ENCODE data around the gene TOR1AIP2. TPM values are rescaled to one million over a fixed set of nuclear protein-coding genes. Genes with fewer than 3 reads are reported as not detected.

The TOR1AIP2 gene
- 10 to 100 TPM; 32.8 to 39.6 (median 36.4) TPM for polyA plus RNA-seq (ENCODE audit: insufficient read length in 4 of 4)

DNA sequence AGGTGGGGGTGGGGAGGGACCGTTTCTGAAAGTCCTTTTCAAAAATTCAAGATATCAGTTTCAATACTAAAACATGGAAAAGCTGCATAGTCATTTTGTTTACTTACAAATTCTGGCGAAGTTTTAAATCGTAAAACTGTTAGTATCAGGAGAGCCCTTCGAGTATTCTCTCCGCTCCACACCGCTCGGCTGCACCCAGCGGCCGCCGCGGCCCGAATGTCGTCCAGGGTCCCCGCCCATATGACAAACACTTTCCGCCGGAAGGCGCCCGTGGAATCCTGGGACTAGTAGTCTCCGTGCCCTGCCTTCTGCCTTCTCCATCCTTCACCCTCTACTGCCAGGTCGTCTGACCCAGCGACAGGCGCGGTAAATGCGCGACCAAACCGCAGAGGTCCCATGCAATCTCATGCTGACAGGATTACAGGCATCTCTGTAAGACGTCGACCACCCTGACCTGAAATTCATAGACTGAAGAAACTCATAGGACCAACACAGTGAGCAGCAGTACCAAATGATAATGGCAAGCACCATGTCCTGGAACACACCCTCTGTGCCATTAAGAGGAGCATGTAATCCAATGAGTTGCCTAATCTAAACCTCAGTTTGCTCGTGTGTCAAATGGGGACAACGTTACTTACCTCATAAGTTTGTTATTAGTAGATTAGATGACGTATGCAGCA lies at the start of gene TOR1AIP2:
Gene TOR1AIP2 (minus strand): TSS at position 218 of the 680 bp plus-strand sequence. CDS start 25,138 bp downstream, outside the sequence.
- peak in 3 of 4 donors; percentile 69 to 75 (median 73) for DNase-seq (ENCODE audit: low read depth in 4 of 4, low spot score in 3 of 4)

DNA sequence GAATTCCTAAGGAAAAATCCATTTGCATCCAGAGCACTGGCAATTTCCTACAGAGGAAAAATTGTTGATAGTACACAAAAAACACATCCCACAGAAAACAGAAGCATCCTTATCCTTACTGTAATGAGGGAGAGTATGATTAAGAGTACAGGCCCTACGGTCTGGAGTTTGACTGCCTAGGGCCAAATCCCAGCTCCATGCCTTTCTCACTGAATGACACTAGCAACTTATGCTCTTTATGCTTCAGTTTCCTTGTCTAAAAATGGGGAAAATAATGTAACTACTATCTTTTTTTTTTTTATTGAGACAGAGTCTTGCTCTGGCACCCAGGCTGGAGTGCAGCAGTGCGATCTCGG lies 49.2 kb upstream of the TOR1AIP2 start:
- DNase-seq (ENCODE audit: low read depth in 4 of 4, low spot score in 3 of 4) = no peak

DNA sequence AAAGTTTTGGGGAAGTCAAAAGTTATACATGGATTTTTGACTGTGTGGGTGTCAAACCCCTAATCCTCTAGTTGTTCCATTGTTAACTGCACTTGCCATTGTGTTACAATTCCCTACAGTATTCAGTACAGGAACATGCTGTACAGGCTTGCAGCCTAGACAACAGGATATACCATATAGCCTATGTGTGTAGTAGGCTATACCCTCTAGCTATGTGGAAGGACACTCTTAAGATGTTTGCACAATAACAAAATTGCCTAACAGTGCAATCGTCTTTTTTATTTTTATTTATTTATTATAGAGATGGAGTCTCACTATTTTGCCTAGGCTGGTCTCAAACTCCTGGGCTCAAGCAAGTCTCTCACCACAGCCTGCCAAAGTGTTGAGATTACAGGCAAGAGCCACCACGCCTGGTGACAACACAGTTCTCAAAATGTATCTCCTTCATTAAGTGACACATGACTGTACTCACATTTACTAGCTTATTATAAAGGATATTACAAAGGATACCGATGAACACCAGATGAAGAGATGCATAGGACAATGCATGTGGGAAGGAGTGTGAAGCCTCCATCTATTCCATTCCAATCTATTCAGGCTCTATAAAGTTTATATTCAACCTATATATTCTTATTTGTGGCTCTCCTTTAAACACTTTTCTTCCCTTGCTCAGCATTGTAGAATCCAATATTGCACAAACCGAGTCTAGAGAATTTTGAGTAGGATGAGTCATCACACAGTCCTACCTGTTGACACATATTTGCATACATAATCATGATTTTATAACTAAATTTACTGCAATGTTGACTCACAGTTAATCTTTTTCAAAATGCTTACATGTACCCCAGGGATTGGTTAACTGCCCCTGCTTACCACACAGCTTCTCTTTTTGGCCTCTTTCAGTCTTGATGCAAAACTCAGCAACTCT lies 48.6 kb upstream of the TOR1AIP2 start:
- DNase-seq (ENCODE audit: low read depth in 4 of 4, low spot score in 3 of 4) = no peak

DNA sequence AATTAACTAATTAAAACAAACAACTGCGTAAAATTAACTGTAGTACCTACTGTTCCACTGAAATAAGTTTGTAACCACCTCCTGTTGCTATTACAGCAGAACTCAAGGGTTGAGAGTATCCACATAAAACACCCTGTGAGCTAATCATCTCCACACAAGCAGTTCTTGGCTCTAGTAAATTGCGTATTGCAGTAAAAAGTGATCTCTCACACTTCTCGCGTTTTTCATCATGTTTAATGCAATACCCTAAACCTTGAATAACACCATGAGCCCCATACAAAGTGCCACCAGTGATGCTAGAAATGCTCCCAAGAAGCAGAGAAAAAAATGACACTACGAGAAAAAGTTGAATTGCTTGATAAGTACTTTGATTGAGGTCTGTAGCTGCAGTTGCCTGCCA lies 47.7 kb upstream of the TOR1AIP2 start:
- no peak for DNase-seq (ENCODE audit: low read depth in 4 of 4, low spot score in 3 of 4)

DNA sequence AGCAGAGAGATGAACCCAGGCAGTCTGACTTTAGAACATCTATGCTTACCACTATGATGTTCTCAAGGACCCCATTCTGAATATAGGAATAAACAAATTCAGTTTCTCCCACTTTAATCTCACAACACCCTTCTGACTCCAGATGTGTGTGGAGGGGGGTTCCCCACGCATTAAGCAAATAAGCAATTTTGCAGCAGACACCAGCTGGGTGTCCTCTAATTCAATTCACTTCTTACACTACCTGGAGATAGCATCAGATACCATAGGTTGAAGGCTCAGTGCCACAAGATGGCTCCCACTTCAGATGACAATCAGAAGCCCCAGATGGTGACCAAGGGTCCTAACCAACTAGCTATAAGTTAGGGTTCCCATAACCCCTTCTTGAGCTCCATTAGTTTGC lies 46.7 kb upstream of the TOR1AIP2 start:
- no peak for DNase-seq (ENCODE audit: low read depth in 4 of 4, low spot score in 3 of 4)

DNA sequence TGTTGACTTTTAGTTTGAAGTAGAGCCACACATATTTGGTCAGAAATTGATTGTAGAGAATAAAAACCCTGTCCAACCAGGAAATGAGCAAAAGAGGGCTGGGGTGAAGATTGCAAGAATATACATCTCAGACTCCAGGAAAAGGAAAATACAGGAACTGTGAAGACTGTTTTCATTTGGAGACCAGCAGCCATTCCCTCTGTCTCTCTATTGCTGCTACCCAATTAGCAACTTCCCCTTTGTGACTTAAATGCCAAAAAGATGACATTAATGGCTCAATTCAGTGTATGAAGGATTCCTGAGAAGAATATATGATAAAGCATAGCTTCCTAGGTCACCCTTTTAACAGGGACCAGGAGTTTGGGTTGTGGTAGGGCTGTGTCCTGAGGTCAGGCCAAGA lies 45.4 kb upstream of the TOR1AIP2 start:
- DNase-seq (ENCODE audit: low read depth in 4 of 4, low spot score in 3 of 4) = no peak

DNA sequence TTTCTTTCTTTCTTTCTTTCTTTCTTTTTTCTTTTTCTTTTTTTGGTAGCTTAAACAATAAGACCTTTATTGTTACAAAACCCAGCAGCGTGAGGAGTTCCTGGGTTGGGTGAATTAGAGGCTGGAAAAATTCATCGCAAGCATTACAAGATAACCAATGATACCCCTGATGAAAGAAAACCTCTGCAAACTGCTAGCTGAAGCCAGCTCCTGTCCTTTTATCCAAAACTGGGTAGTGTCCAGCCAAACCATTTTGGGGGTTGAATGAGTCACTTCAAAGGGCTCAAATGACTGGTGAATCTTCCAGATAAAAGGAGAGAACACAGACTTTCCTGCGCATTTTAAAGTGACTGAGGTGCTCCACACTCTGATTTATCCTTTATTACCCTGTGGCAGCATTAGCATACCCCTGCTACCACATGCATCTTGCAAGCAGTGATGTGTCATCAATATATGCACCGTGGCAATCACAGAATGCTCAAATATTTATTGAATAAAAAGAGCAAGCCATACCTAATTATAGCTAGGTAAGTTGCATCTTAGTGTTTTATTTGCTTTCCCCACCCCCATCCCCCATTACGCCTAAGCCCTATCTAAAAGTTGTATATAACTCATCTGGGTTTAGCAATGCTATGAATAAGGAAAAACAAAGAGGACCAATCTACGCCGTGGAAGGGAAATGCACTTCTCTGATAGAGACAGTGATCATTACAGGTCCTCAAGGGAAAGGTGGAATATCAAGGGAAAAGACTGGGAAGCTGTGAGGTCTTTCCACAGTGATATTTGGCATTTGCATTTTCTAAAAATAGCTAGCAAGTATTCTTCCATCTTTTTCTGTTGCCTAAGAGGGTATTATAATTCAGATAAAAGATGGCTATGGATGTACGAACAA lies 44.6 kb upstream of the TOR1AIP2 start:
- no peak for DNase-seq (ENCODE audit: low read depth in 4 of 4, low spot score in 3 of 4)

DNA sequence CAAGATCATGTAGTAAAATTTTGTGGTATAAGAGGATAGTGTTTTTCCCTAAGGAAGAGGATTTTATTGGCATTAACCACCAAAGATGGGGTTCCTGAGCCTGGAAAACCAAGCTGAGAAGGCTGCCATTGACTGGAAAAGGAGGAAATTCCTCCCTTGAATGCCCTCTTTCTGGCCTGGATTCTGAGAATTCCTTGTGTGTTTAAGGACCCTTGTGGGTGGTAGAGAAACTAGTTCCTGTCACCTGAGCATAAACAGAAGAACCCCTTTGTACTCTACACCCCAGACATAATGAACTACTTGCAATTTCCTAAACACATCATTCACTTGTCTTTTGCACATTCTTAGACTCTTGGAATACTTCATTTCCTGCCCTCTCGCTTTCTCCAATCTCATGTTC lies 43.9 kb upstream of the TOR1AIP2 start:
- no peak for DNase-seq (ENCODE audit: low read depth in 4 of 4, low spot score in 3 of 4)

DNA sequence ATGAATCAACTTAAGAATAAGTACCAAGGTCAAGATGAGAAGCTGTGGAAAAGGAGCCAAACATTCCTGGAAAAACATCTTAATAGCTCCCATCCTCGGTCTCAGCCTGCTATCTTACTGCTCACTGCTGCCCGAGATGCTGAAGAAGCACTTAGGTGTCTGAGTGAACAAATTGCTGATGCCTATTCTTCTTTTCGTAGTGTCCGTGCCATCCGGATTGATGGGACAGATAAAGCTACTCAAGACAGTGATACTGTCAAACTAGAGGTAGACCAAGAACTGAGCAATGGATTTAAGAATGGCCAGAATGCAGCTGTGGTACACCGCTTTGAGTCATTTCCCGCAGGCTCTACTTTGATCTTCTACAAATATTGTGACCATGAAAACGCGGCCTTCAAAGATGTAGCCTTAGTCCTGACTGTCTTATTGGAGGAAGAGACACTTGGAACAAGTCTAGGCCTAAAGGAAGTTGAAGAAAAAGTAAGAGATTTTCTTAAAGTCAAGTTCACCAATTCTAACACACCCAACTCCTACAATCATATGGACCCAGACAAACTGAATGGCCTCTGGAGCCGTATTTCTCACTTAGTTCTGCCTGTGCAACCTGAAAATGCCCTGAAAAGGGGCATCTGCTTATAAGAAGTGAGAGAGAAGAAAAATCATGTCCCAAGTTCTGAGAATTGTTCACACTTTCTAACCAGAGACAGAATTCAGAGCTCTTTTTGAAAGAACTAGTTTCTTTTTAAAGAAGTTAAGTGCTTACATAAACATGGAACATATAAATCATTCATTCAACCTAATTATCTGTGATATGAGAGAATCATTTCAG lies 40.2 kb upstream of the TOR1AIP2 start:
- DNase-seq (ENCODE audit: low read depth in 4 of 4, low spot score in 3 of 4) = no peak

DNA sequence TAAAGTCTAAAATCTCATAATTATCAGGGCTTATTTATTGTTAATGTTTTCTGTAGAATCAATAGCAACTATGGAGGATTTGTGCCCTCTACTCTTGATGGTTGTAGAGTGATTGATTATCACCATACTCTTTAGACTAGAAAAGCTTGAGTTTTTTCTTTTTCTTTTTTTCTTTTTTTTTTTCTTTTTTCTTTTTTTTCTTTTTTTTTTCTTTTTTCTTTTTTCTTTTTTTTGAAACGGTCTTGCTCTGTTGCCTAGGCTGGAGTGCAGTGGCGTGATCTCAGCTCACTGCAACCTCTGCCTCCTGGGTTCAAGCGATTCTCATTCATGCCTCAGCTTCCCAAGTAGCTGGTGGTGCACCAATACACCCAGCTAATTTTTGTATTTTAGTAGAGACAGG lies 34.2 kb upstream of the TOR1AIP2 start:
- no peak for DNase-seq (ENCODE audit: low read depth in 4 of 4, low spot score in 3 of 4)

DNA sequence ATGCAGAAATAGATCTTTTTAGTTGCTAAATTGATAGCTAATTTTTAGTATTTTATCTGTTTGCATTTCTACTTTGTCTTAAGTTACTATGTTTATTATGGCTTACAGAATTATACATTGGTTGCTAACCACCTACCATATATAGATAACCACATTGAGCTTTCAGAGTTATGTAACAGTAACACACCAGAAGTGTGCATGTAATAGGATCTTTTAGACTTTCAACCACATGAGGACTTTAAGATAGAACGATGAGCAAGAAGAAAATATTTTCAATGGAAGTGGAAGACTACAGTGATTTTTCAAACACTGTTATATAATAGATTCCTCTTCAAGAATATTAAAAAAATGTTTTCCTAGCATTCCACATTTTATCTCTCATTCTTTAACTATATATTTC lies 33.3 kb upstream of the TOR1AIP2 start:
- DNase-seq (ENCODE audit: low read depth in 4 of 4, low spot score in 3 of 4) = no peak

DNA sequence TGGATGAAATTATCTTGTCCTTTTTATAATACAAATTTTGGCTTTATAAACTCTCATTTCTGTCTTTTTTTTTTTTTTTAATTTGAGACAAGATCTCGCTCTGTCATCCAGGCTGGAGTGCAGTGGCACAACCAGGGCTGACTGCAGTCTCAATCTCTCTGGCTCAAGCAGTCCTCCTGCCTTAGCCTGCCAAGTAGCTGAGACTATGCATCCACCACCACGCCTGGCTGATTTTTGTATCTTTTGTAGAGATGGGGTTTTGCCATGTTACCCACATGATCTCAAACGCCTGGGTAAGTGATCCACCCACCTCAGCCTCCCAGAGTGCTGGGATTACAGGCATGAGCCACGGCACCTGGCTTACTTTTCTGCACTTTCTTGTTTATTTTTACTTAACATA lies 12.0 kb upstream of the TOR1AIP2 start:
- DNase-seq (ENCODE audit: low read depth in 4 of 4, low spot score in 3 of 4) = no peak

DNA sequence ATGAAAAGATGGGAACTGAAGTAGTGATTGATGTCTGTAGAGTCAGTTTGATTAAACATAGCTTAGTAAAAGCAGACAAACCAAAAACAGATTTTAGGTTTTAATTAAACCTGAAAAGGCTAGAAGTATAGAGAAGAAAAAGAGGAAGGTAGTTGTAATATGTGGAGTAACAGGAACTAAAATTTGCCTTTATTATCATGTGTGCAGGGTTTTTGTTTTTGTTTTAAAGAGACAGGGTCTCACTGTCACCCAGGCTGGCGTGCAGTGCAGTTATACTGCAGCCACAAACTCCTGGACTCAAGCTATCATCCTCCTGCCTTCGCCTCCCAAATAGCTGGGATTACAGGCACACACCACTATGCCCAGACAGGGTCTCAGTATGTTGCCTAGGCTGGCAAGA lies 10.5 kb upstream of the TOR1AIP2 start:
- no peak for DNase-seq (ENCODE audit: low read depth in 4 of 4, low spot score in 3 of 4)

DNA sequence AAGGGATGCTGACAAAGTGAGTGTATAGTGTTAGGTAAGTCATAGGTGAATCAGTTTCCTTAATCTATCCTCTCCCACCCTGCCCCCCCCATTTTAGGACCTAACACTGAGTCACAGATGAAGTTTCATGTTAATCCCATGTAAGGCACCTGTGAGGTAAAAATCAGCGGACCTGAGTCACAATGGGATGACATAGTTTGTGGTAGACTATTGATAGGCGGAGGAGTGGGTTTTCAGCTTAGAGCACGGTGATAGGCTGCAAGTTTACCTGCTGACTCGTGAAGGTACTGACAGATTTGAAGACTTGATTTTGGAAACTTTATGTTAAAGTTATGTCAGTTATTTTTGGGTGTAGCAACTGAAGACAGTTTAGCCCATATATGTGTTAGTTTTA lies 6.1 kb upstream of the TOR1AIP2 start:
- DNase-seq (ENCODE audit: low read depth in 4 of 4, low spot score in 3 of 4) = no peak

DNA sequence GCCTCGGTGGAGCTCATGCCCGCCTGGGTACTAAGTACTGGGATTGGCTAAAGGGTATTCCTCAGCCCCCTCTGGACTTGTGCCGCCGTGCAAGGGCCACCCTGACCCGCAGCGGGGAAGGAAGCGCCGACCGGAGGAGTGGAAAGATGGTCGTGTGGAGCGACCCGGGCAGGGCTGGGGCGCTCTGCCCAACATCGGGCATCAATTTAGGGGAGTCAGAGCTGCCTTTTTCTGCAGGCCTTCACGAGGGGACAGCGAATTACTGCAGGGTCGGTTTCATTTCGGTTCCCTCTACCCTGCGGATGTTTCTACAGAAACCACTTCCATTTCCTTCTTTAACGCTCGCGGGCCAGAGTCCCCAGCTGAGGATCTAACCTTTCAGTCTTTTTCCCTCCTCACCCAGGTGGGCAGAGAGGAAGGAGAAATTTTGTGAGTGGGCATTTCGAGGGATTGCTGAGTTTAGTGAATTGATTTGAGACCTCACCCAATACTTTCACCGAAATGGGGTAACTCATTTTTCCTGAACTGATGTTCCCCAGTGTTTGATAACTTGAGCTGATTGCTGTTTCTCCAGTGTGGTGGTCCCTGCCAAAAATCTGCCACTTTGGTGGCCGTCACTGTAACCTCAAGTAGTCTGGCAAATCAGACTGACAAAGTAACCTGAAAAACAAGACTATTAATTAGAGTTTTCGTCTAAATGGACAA lies 5.6 kb upstream of the TOR1AIP2 start:
- no peak for DNase-seq (ENCODE audit: low read depth in 4 of 4, low spot score in 3 of 4)

DNA sequence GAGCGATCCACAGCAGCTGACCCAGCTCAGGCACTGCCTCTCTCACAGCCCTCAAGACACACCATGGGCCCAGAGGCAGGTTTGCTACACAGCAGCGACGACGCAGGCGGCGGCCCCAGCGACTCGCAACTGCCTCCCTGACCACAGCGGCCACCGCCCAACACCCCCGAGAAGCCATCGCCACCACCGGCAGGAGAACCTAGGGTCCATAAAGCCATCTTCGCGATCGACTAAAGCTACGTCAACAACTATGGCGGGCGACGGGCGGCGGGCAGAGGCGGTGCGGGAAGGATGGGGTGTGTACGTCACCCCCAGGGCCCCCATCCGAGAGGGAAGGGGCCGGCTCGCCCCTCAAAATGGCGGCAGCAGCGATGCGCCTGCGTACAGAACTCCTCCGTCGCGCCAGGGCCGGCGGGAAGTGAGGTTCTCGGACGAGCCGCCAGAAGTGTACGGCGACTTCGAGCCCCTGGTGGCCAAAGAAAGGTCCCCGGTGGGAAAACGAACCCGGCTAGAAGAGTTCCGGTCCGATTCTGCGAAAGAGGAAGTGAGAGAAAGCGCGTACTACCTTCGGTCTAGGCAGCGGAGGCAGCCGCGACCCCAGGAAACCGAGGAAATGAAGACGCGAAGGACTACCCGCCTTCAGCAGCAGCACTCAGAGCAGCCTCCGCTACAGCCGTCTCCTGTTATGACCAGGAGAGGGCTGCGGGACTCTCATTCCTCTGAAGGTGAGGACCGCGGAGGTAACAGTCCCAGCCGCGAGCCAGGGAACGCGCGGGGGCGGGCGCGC lies 4.8 kb upstream of the TOR1AIP2 start, which contains the start of gene TOR1AIP1:
Gene TOR1AIP1 (plus strand): TSS at position 33 of the 787 bp plus-strand sequence. CDS start 218 bp downstream, at position 251.
- DNase-seq (ENCODE audit: low read depth in 4 of 4, low spot score in 3 of 4) = peak; percentile 92 to 96 (median 94)

DNA sequence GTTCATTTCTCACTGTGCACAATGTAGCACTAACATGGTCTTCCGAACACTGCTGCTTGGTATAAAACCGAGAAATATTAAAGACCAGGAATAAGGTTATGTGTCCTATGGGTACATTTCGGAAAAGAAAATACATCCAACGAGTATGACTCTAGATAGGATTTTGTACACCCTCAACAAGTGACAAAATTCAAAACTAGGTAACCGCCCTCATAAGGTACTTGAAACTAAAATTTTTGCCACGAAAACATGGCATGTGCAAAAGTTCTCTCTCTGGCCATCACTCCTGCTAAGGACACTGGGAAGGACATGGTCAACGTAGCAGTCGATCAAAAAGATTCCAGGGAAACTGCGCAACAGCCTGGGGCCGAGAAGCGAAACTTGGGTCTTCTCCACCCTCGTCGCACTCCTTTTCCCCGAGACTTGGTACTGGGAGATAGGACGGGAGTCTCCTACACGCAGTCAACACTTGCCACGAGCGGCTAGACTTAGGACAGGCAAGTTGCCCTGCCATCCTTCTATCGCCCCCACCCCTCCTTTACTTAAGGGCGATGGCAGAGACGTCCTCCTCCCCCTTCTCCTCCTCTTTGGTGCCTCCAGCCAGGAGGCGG lies 4.1 kb upstream of the TOR1AIP2 start:
- DNase-seq (ENCODE audit: low read depth in 4 of 4, low spot score in 3 of 4) = peak; percentile 85 to 89 (median 87)

DNA sequence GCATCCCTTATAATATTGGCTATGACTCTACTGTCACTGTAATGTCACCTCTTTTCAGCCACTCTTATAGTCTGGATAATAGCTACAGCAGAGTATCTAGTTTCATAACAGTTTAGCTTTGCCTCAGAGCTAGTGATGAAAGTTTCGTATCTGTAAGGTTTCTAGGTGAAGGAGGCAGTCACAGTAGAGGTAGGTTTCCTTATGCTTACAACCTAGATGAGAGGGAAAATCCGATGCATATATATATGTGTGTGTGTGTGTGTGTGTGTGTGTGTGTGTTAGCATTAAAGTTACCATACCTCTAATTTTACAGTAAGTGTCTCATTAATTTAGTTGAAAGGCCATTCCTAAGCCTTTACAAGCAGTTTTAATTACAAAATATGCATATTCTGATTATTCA lies 2.2 kb upstream of the TOR1AIP2 start:
- DNase-seq (ENCODE audit: low read depth in 4 of 4, low spot score in 3 of 4) = no peak

Measured in left renal pelvis (tissue), 4 donors.